LoVo (cell line): ENCODE results near the gene BICRA.
"Not testable (repeated sequence)": the region's sequence is repeated elsewhere in the genome, so short reads cannot be mapped to it uniquely, and the experiment has no call there.

Source experiments
- DNase-seq: peaks from one replicate; pipeline ENCODE4 v3.0.0-alpha.2; 2016; ENCODE audit warnings: low spot score

The BICRA gene

DNA sequence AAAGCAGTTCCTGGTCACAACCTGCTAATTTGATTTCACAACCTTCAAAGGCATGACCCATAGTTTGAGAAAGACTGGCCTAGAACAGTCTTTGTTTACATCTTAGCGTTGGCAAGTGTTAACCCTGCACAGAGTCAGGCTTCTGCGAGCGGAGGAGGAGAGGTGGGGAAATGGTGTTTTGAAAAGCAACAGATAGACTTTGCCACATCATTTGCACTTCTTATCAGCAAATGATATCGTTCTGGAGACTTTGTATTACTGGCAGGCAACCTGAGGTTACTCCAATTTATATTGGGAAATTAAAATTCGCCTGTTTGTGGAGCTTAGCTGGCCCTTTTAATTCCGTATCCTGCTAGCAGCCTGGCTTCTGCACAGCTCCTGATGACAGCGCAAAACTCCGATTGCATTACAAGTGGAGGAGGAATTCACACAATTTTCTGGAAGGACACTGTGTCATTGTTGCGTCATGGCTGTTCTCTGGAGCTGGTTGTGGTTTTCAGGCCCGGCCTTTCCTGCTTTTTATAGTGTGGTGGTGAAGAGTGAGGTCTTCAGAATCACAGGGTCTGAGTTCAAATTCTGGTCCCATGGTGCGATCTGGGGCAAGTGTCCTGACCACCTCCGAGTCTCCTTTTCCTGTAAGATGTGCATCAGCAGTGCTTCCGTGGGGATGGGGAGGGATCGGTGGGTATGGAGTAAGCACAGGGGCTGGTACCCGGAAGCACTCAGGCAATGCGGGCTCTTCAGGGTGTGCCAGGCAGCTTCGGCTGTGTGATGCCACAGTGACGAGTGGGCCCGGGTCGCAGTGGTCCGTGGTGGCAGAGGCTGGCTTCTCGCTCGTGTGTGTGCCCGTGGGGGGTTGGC, 55.2 kb downstream of the BICRA start:
- no peak for DNase-seq

- not testable (repeated sequence) for DNase-seq
Observed at GRCh38 chr19:47668556-47668955, 59.6 kb downstream of the BICRA start.

- DNase-seq = no peak
Observed at GRCh38 chr19:47670736-47671135, 61.8 kb downstream of the BICRA start.

DNA sequence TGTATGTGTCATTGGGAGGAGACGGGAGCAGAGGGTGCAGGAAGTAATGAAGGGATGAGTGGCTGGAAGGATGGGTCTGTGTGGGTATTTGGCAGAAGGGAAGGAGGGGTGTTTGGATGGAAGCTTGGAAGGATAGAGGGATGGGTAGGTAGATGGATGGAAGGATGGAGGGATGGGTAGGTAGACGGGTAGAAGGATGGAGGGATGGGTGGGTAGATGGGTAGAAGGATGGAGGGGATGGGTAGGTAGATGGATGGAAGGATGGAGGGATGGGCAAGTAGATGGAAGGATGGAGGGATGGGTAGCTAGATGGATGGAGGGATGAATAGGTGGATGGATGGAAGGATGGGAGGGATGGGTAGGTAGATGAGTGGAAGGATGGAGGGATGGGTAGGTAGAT, 62.6 kb downstream of the BICRA start:
- no peak for DNase-seq

GRCh38 chr19:47673426-47673825, 64.5 kb downstream of the BICRA start:
- no peak for DNase-seq

DNA sequence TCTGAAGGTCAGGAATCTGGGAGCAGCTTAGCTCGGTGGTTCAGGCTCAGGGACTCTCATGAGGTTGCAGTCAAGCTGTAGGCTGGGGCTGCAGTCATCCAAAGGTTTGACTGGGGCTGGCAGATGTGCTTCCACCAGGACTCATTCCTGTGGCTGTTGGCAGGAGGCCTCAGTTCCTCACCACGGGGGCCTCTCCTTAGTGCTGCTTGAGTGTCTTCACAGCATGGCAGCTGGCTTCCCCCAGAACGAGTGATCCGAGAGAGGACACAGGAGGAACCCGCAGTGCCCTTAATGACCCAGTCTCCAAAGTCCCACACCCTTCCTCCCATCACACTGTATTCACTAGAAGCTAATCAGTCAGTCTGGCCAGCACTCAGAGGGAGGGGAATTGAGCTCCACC, 65.6 kb downstream of the BICRA start:
- DNase-seq = no peak

GRCh38 chr19:47675271-47675670, 66.3 kb downstream of the BICRA start:
- no peak for DNase-seq

DNA sequence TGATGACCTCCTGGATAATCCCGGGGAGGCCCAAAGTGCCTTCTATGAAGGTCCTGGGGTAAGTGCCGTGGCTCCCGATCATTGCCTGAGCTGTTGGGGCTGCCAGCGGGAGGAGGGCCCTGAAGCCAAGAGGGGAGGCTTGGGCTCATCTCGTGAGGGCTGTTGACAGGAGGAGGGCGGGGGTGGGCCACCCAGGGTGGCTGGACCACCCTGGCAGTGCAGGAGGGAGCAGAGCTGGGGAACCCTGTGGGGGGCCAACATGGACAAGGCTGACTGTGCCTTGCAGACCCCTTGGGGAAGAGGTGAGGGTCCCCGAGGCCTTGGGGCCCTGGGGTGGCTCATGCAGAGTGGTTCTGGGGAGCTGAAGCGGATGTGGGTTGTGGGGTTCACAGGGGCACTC, 66.9 kb downstream of the BICRA start:
- no peak for DNase-seq

DNA sequence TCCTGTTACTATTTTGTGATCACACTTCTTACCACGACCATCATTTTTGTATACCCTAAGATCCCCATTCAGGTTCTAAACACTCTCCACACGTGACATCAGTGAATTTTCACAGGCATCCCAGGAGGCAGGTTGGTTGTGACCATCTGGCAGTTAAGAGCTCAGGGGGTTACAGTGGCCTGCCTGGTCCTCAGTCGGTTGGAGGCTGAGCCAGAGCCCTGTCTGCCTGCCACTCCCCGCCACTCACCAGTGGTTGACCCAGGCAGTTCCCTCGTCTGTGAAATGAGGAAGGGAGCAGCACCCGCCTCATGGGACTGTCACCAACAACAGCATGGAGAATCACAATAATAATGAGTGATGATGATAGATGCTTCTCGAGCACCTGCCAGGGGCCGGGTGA, 67.9 kb downstream of the BICRA start:
- DNase-seq = no peak

- no peak for DNase-seq
Observed at GRCh38 chr19:47679251-47679900, 70.4 kb downstream of the BICRA start.

GRCh38 chr19:47679922-47680857, 71.3 kb downstream of the BICRA start:
- DNase-seq = no peak

DNA sequence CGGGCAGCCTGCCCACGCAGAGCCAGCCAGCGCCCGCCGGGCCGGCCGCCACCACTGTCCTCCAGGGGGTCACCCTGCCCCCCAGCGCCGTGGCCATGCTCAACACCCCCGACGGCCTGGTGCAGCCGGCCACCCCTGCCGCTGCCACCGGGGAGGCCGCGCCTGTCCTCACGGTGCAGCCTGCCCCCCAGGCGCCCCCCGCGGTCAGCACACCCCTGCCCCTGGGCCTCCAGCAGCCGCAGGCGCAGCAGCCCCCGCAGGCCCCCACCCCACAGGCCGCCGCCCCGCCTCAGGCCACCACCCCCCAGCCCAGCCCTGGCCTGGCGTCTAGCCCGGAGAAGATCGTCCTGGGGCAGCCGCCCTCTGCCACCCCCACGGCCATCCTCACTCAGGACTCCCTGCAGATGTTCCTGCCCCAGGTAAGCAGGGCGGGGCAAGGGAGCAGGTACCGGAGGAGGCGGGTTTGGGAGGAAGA, 72.0 kb downstream of the BICRA start:
- no peak for DNase-seq

DNA sequence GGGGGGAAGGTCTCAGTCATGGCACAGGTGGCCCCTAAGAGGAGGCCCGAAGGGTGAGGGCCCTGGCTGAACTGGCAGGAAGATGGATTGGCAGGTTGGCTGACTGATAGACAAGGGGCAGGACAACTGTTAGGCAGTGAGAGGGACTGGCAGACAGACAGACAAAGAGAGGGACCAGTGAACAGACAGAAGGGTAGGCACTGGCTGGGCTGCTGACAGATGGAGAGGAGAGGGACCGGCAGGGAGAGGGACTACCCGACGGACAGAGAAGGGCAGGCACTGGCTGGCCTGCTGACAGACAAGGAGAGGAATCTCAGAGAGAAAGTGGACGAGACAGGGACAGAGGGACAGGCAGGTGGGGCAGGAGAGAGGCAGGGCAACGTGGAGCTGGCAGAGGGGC, 72.5 kb downstream of the BICRA start:
- DNase-seq = no peak

DNA sequence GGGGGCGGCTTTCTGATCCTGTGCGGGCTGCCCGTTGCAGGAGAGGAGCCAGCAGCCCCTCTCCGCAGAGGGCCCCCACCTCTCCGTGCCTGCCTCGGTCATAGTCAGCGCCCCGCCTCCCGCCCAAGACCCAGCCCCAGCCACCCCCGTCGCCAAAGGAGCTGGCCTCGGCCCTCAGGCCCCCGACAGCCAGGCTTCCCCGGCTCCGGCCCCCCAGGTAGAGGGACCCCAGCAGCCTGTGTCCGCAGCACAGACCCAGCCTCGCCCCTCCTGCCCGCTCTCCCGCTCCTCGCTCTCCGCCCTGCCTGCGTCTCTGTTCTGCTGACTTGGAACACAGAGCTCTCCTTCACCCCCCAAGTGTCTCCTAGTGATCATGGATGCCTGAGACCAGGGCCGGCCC, 73.0 kb downstream of the BICRA start:
- DNase-seq = no peak

DNA sequence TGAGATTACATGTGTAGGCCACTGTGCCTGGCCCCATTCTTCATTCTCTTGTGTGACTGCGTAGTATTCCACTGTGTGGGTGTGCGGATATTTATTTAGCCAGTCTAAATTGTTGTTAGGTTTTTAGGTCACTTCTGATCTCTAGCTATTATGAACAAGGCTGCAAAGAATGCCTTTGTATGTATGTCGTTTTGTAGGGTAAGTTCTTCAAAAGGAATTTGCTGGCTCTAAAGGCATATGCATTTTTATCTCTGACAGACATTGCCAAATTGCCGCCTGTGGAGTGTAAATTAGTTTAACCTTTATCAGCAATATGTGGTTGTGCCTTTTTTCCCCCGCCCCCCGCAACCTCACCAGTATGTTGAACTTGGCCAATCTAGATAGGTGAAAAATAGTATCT, 74.0 kb downstream of the BICRA start:
- no peak for DNase-seq

- DNase-seq = no peak
Observed at GRCh38 chr19:47686679-47687450, 77.9 kb downstream of the BICRA start.

DNA sequence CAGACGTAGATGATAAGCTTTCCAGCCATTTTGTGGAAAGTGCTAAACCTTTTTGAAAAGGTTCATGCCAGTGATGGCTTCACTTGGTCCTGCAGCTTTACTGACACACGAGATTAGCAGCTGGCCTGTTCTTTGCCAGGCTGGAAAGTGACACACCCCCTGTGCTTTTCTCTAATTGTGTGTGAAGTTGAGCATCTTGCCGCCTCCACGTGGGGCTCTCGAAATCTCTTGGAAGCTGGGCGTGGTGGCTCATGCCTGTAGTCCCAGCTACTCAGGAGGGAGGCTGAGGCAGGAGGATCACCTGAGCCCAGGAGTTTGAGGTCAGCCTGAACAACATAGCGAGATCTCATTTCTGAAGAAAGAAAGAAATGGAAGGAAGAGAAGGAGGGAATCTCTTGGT, 79.0 kb downstream of the BICRA start:
- DNase-seq = no peak

GRCh38 chr19:47691090-47691489, 82.2 kb downstream of the BICRA start:
- no peak for DNase-seq

- no peak for DNase-seq
Observed at GRCh38 chr19:47691782-47692181, 82.8 kb downstream of the BICRA start.

- no peak for DNase-seq
Observed at GRCh38 chr19:47693489-47693888, 84.6 kb downstream of the BICRA start.

DNA sequence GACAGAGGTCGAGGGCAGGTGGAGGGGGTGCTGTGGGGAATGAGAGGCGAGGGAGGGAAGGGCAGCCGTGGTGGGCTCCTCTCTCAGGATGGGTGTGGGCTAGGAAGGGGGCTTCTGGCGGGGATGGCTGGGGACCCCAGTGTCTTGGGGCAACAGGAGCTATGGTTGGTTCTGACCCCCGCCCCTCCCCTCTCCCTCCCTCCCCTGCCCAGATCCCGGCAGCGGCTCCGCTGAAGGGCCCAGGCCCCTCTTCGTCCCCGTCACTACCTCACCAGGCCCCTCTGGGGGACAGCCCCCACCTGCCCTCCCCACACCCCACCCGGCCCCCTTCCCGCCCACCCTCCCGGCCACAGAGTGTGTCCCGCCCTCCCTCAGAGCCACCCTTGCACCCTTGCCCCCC, 85.0 kb downstream of the BICRA start:
- DNase-seq = no peak
